ENCODE data around the gene IWS1. TPM values are rescaled to one million over a fixed set of nuclear protein-coding genes. Genes with fewer than 3 reads are reported as not detected.
"Not testable (repeated sequence)": the region's sequence is repeated elsewhere in the genome, so short reads cannot be mapped to it uniquely, and the experiment has no call there.

IWS1 gene
- total RNA-seq, 1 donor, result 30.9 TPM

GRCh38 chr2:127471286-127471988 is 54.9 kb downstream of the IWS1 start:
- Histone ChIP-seq H3K4me3 (ENCODE audit: low read length) (no peak overlapping the region), H3K27me3 (ENCODE audit: insufficient read depth, low read length) (no peaks in the 10 kb centered on the region), H3K9me3 (ENCODE audit: low read depth, low read length) (no peaks in the 10 kb centered on the region), H3K4me1 (ENCODE audit: insufficient read depth, low read length) (no peaks in the 10 kb centered on the region)

- H3K4me1 ChIP-seq (ENCODE audit: insufficient read depth, low read length), result no peaks in the 10 kb centered on the region
Measured at GRCh38 chr2:127469974-127470373, 56.3 kb downstream of the IWS1 start.

DNA sequence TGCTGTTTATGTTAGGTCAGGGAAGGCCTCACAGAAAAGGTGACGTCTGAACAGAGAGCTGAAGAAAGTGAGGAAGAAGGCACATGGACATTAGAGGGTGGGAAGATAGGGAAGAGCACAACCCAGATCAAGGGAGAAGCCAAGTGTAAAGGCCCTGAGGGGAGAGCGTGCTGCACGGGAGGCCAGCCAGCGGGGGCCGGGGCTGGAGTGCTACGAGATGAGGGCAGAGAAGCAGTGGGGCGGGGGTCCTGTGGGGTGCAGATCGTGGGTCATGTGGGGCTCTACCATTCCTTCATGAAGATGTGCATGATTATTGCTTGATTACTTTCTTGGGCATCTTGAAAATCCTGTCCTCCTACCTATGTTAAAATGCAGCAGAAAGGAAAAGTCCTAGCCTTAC is 57.2 kb downstream of the IWS1 start:
- Histone ChIP-seq H3K27me3 (ENCODE audit: insufficient read depth, low read length) (no peaks in the 10 kb centered on the region), H3K9me3 (ENCODE audit: low read depth, low read length) (no peaks in the 10 kb centered on the region), H3K4me3 (ENCODE audit: low read length) (no peak overlapping the region), H3K4me1 (ENCODE audit: insufficient read depth, low read length) (no peaks in the 10 kb centered on the region)

More at GRCh38 chr2:127469974-127470373, 56.3 kb downstream of the IWS1 start:
- Histone ChIP-seq H3K27me3 (ENCODE audit: insufficient read depth, low read length) (no peaks in the 10 kb centered on the region), H3K4me3 (ENCODE audit: low read length) (no peak overlapping the region), H3K9me3 (ENCODE audit: low read depth, low read length) (no peaks in the 10 kb centered on the region)

DNA sequence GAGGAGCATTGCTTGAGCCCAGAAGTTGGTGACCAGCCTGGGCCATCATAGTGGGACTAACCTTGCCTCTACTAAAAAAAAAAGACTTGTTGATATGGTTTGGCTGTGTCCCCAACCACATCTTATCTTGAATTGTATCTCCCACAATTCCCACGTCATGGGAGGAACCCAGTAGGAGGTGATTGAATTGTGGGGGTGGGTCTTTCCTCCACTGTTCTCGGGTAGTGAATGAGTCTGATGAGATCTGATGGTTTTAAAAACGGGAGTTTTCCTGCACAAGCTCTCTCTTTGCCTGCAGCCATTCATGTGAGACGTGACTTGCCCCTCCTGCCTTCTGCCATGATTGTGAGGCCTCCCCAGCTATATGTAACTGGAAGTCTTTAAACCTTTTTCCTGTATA is 61.0 kb downstream of the IWS1 start:
- H3K27me3 ChIP-seq (ENCODE audit: insufficient read depth, low read length), result no peaks in the 10 kb centered on the region
- H3K4me3 ChIP-seq (ENCODE audit: low read length), result no peak overlapping the region
- H3K4me1 ChIP-seq (ENCODE audit: insufficient read depth, low read length), result no peaks in the 10 kb centered on the region
- H3K9me3 ChIP-seq (ENCODE audit: low read depth, low read length), result no peaks in the 10 kb centered on the region

DNA sequence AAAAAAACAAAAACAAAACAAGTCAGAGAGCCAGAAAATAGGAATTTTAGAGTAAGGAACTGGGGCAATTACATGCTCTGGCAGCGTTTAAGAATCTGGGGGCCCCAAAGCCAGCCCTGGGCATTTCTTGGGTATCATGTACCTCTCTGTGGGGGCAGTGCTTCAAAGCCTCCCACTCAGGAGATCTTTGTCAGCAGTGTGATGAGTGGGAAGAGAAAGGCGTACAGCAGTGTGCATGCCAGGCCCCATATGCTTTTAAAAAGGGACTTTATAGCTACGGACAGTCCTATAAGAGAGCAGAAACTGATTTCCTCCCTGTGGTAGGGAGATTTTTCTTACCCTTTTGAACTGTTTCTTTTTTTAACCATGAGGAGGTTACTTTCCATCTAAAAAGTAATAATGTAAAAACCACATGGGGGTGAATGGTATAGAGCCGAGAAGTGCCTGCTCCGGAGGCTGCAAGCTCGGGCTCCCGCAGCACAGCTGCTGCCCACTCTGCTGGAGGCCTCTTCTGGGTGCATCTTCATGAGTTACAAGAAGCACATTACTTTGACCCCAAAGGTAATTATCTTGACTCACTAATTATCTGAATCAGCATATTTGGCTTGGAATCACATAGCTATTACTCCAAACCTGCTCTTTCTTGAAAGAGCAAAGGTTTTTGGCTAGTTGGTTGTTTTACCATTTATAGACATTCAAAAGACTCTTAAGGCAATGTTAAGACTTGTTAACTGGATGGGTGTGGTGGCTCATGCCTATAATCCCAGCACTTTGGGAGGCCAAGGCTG is 61.6 kb downstream of the IWS1 start:
- Histone ChIP-seq H3K4me3 (ENCODE audit: low read length) (no peak overlapping the region), H3K27me3 (ENCODE audit: insufficient read depth, low read length) (no peaks in the 10 kb centered on the region), H3K4me1 (ENCODE audit: insufficient read depth, low read length) (no peaks in the 10 kb centered on the region), H3K9me3 (ENCODE audit: low read depth, low read length) (no peaks in the 10 kb centered on the region)

DNA sequence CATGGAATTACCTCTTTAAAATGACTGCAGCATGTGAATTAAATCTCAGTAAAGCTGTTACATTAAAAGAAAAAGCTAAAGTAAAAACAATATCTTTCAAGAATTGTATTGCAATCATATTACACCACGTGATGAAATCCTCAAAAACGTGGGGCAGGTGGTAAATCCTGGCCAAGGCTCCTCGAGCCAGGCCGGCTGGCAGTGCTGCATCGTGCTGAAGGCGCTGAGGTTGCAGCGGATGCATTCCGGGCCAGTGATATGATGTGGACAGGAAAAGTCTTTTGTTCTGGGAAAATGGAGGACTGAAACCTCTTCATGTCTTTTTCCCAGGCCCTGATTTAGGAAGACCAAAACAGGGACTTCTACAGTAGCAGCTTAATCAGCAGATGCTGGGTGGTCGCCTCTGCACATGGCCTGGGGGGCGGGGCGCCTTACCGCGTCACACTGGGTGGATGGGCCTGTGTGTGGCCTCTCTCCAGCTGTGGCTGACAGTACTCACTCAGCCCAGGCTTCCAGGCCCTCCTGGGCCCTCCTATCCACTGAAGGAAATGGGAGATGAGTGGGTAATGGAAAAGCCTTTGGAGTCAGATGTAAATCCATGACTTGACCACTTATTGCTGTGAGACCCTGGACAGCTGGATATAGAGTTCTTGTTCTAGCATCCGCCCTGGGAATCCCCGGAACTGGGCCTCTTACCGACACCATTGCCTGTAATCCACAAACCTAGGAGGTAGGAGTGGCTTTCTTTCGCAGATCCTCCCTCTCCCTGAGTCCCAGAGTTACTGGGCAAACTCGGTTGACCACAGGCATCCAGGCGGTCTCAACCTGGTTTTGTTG is 62.9 kb downstream of the IWS1 start:
- Histone ChIP-seq H3K27me3 (ENCODE audit: insufficient read depth, low read length) (no peaks in the 10 kb centered on the region), H3K9me3 (ENCODE audit: low read depth, low read length) (no peaks in the 10 kb centered on the region), H3K4me1 (ENCODE audit: insufficient read depth, low read length) (no peaks in the 10 kb centered on the region), H3K4me3 (ENCODE audit: low read length) (no peak overlapping the region)

- no peaks in the 10 kb centered on the region for H3K9me3 ChIP-seq (ENCODE audit: low read depth, low read length)
- no peaks in the 10 kb centered on the region for H3K27me3 ChIP-seq (ENCODE audit: insufficient read depth, low read length)
- no peak overlapping the region for H3K4me3 ChIP-seq (ENCODE audit: low read length)
- no peaks in the 10 kb centered on the region for H3K4me1 ChIP-seq (ENCODE audit: insufficient read depth, low read length)
Measured at GRCh38 chr2:127462461-127462860, 63.8 kb downstream of the IWS1 start.

- Histone ChIP-seq H3K4me1 (ENCODE audit: insufficient read depth, low read length) (no peaks in the 10 kb centered on the region), H3K27me3 (ENCODE audit: insufficient read depth, low read length) (no peaks in the 10 kb centered on the region), H3K4me3 (ENCODE audit: low read length) (no peak overlapping the region), H3K9me3 (ENCODE audit: low read depth, low read length) (no peaks in the 10 kb centered on the region)
Measured at GRCh38 chr2:127456960-127457359, 69.3 kb downstream of the IWS1 start.

- Histone ChIP-seq H3K9me3 (ENCODE audit: low read depth, low read length) (no peaks in the 10 kb centered on the region), H3K4me1 (ENCODE audit: insufficient read depth, low read length) (no peaks in the 10 kb centered on the region), H3K27me3 (ENCODE audit: insufficient read depth, low read length) (no peaks in the 10 kb centered on the region)
Measured at GRCh38 chr2:127455566-127456493, 70.5 kb downstream of the IWS1 start.

GRCh38 chr2:127454595-127455565 is 71.4 kb downstream of the IWS1 start:
- no peaks in the 10 kb centered on the region for H3K4me1 ChIP-seq (ENCODE audit: insufficient read depth, low read length)
- H3K27me3 ChIP-seq (ENCODE audit: insufficient read depth, low read length), result no peaks in the 10 kb centered on the region
- no peak overlapping the region for H3K4me3 ChIP-seq (ENCODE audit: low read length)
- no peaks in the 10 kb centered on the region for H3K9me3 ChIP-seq (ENCODE audit: low read depth, low read length)

More at GRCh38 chr2:127455566-127456493, 70.5 kb downstream of the IWS1 start:
- H3K4me3 ChIP-seq (ENCODE audit: low read length), result no peak overlapping the region

DNA sequence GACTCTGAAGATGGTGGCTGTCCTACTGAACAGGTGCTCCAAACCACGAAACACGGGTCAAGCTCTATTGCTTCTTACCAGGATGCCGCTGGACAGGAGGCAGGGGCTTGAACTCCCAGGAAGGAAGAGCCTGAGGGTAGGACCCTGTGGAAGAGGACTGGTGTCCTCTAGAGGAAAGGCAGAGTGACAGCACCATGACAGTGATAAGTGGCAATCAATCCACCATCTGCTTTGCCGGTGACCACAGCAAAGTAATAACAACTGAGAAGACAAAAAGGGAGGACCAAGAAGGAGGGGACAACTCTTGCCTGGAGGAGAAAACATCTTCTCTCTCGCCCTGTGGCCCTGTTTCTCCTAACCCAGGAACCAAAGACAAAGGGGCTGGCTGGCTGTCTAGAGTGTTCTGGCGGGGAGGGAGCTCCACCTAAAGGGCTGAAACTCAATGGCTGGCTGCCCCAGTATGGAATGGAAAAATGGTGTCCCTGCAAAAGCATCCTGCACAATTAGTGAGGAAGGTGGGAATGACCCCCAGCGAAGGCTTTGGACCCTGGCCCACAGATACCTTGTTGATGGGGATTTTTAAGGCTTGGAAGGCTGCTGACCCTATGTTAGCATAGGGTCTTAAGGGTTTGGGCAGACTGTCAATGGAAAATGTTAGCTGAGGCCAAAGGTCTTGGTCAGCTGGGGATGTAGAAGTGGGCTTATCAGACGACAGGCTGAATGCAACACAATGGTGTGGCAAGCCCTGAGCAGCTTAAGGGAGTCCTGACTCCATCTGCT is 72.7 kb downstream of the IWS1 start:
- Histone ChIP-seq H3K4me1 (ENCODE audit: insufficient read depth, low read length) (no peaks in the 10 kb centered on the region), H3K9me3 (ENCODE audit: low read depth, low read length) (no peaks in the 10 kb centered on the region), H3K4me3 (ENCODE audit: low read length) (no peak overlapping the region), H3K27me3 (ENCODE audit: insufficient read depth, low read length) (no peaks in the 10 kb centered on the region)

- Histone ChIP-seq H3K4me1 (ENCODE audit: insufficient read depth, low read length) (no peaks in the 10 kb centered on the region), H3K4me3 (ENCODE audit: low read length) (no peak overlapping the region), H3K27me3 (ENCODE audit: insufficient read depth, low read length) (no peaks in the 10 kb centered on the region), H3K9me3 (ENCODE audit: low read depth, low read length) (no peaks in the 10 kb centered on the region)
Measured at GRCh38 chr2:127453013-127453391, 73.3 kb downstream of the IWS1 start.

DNA sequence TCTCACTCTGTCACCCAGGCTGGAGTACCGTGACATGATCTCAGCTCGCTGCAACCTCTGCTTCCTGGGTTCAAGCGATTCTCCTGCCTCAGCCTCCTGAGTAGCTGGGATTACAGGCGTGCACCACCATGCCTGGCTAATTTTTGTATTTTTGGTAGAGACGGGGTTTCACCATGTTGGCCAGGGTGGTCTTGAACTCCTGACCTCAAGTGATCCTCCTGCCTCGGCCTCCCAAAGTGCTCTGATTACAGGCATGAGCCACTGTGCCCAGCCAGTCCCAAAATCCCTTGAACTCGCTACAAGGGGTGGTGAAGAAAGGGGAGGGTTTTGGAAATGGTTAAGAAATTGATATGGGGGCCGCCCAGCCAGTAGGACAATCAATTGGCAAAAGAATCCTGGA is 73.9 kb downstream of the IWS1 start:
- not testable (repeated sequence) for H3K27me3 ChIP-seq (ENCODE audit: insufficient read depth, low read length); H3K9me3 ChIP-seq (ENCODE audit: low read depth, low read length); H3K4me1 ChIP-seq (ENCODE audit: insufficient read depth, low read length); H3K4me3 ChIP-seq (ENCODE audit: low read length)

All from mononuclear cell (primary cell).